Glutamatergic neuron (in vitro differentiated cells): ENCODE data around the gene ERCC5. TPM values are rescaled to one million over a fixed set of nuclear protein-coding genes. Genes with fewer than 3 reads are reported as not detected.

Experiments used
- DNase-seq: peaks from one replicate; pipeline ENCODE4 v3.0.0; 2022
- H3K27ac Mint-ChIP-seq: one replicate; pipeline ENCODE4 v1.8.0; 2020; ENCODE audit warnings: mild to moderate bottlenecking, mixed read lengths, inconsistent platforms; ENCODE audit not compliant: unreplicated experiment
- H3K27me3 Mint-ChIP-seq: one replicate; pipeline ENCODE4 v1.8.0; 2020; ENCODE audit warnings: mild to moderate bottlenecking, moderate library complexity, mixed read lengths, inconsistent platforms; ENCODE audit not compliant: unreplicated experiment
- H3K36me3 Mint-ChIP-seq: one replicate; pipeline ENCODE4 v1.8.0; 2020; ENCODE audit warnings: mild to moderate bottlenecking, mixed read lengths, inconsistent platforms; ENCODE audit not compliant: unreplicated experiment
- H3K4me1 Mint-ChIP-seq: one replicate; pipeline ENCODE4 v1.8.0; 2020; ENCODE audit warnings: mild to moderate bottlenecking, low read depth, mixed read lengths, inconsistent platforms; ENCODE audit not compliant: unreplicated experiment
- H3K4me3 Mint-ChIP-seq: one replicate; pipeline ENCODE4 v1.8.0; 2020; ENCODE audit warnings: mild to moderate bottlenecking, mixed read lengths, inconsistent platforms; ENCODE audit not compliant: unreplicated experiment
- H3K9me3 Mint-ChIP-seq: one replicate; pipeline ENCODE4 v1.8.0; 2020; ENCODE audit warnings: mild to moderate bottlenecking, moderate library complexity, mixed read lengths, inconsistent platforms; ENCODE audit not compliant: unreplicated experiment
- total RNA-seq: library from RNA; stranded (reverse); fragmentation: NEBNext Ultra II Directional; extraction: Animal tissue kit (Norgen Biotek cat#: 25700); gene quantifications from one replicate; pipeline ENCODE4 v1.2.1, GENCODE V29; 2021; ENCODE audit not compliant: unreplicated experiment
- TF ChIP-seq, protein P1 (sequence below): fragments of 200-600 bp; sonication (generic); IDR thresholded peaks from one replicate; pipeline ENCODE4 v1.5.0; 2021; ENCODE audit not compliant: partially characterized antibody, unreplicated experiment

ERCC5 gene
- total RNA-seq, 1 donor from 2014 or later: 40.8 TPM

DNA sequence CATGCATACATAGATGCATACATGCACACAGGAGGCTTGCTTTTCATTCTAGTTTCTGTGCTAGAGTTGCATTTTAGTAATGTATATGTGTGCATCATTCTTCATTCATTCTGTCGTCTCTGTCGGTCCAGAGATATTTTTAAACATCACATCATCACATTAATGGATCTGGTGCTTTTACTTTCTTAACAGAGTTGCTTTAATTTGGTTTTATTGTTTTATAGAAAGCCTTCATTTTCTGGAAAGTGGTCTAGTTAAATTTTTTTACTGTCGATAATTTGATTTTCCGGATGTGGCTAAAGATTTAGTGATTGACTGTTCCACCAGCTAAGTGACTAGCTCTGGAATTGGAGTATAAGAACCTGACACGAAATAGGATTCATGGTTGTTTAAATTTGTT lies 30.0 kb upstream of the ERCC5 start:
- H3K9me3 Mint-ChIP-seq: peaks cover 3% of the 10 kb centered on the region
- H3K4me3 Mint-ChIP-seq: no peak overlapping the region
- no peak for DNase-seq
- peaks cover 8% of the 10 kb centered on the region for H3K36me3 Mint-ChIP-seq
- H3K4me1 Mint-ChIP-seq: peaks cover 7% of the 10 kb centered on the region
- TF ChIP-seq, protein P1, sequence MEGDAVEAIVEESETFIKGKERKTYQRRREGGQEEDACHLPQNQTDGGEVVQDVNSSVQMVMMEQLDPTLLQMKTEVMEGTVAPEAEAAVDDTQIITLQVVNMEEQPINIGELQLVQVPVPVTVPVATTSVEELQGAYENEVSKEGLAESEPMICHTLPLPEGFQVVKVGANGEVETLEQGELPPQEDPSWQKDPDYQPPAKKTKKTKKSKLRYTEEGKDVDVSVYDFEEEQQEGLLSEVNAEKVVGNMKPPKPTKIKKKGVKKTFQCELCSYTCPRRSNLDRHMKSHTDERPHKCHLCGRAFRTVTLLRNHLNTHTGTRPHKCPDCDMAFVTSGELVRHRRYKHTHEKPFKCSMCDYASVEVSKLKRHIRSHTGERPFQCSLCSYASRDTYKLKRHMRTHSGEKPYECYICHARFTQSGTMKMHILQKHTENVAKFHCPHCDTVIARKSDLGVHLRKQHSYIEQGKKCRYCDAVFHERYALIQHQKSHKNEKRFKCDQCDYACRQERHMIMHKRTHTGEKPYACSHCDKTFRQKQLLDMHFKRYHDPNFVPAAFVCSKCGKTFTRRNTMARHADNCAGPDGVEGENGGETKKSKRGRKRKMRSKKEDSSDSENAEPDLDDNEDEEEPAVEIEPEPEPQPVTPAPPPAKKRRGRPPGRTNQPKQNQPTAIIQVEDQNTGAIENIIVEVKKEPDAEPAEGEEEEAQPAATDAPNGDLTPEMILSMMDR: no peak
- no peaks in the 10 kb centered on the region for H3K27me3 Mint-ChIP-seq
- H3K27ac Mint-ChIP-seq: no peak overlapping the region

DNA sequence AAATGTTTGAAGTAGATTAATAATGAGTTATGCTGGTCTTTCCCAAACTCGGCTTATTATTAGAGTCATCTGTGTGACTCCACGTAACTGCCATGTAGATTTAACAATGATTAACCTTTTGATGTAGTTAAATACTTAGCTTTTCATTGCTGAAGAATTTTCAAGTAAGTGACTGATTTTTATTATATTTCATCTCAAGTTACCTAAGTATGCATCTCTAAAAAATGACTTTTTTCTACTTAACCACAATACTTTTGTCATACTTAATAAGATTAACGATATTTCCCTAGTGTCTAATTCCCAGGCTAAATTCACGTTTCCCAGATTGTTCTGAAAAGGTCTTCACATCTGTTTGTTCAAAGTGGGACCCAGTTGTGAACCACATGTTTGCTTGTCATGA lies 29.1 kb upstream of the ERCC5 start:
- Mint-ChIP-seq H3K4me1 (peaks cover 7% of the 10 kb centered on the region), H3K4me3 (no peak overlapping the region), H3K9me3 (peaks cover 3% of the 10 kb centered on the region), H3K27ac (no peak overlapping the region), H3K27me3 (no peaks in the 10 kb centered on the region), H3K36me3 (peaks cover 4% of the 10 kb centered on the region)
- TF ChIP-seq, protein P1: no peak
- no peak for DNase-seq

DNA sequence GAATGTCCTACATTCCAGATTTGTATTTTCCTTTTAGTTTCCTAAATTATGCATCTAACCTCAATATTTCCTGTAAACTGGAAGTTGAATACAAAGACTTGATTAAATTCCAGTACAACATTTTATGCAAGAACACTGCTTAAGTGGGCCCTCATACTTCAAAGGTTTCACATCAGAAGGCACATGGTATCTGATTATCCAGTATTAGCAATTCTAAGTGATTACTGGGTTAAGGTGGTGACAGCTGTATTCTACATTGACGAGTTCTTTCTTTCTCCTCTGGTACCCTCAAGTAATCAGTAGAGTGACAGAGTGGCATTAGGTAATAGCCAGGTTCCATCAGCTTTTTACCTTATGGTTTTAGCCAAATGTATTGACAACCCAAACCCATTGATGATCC lies 28.6 kb upstream of the ERCC5 start:
- Mint-ChIP-seq H3K27me3 (no peaks in the 10 kb centered on the region), H3K36me3 (no peaks in the 10 kb centered on the region), H3K27ac (no peak overlapping the region), H3K4me1 (peaks cover 7% of the 10 kb centered on the region), H3K9me3 (no peaks in the 10 kb centered on the region), H3K4me3 (no peak overlapping the region)
- TF ChIP-seq, protein P1: no peak
- DNase-seq: no peak

DNA sequence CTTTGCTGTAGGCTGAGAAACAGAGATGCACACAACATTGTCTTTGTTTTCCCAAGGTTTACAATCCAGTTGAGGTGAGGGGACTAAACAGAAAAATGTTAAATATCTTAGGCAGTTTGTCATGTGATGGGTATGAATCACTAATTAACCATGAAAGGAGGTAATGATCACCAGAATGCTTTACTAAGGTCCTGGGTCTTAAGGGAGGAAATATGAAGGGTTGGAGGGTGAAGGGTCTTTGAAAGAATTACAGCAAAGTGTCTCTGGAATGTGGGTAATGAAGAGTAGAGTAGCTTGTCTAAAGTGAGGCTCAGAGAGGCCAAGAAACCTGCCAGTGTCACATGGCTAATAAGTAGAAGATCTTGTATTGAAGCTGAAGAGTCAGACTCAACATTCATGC lies 27.9 kb upstream of the ERCC5 start:
- H3K9me3 Mint-ChIP-seq: no peaks in the 10 kb centered on the region
- H3K27me3 Mint-ChIP-seq: no peaks in the 10 kb centered on the region

DNA sequence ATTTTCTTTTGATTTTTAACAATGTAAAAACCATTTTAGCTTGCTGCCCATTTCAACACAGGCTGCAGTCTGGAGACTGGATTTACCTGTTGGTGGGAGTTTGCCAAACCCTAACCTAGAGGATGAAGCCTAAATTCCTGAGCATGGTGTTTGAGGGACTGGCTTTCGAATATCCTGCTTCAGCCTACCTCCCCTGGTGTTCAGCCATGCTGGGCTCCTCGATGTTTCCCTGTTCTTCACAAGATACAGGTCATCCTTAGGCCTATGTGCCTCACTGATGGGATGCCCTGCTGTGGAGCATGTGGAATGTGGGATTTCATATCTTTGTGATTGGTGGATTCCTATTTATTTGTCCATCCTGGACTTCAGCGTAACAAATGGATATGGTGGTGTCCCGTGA lies 20.4 kb upstream of the ERCC5 start:
- peaks cover 2% of the 10 kb centered on the region for H3K27me3 Mint-ChIP-seq
- H3K4me3 Mint-ChIP-seq: no peak overlapping the region
- peaks cover 15% of the 10 kb centered on the region for H3K36me3 Mint-ChIP-seq
- TF ChIP-seq, protein P1: no peak
- no peak overlapping the region for H3K27ac Mint-ChIP-seq
- no peak for DNase-seq
- no peaks in the 10 kb centered on the region for H3K9me3 Mint-ChIP-seq
- no peaks in the 10 kb centered on the region for H3K4me1 Mint-ChIP-seq

More for the DNA sequence above, 27.9 kb upstream of the ERCC5 start:
- H3K36me3 Mint-ChIP-seq: peaks cover 5% of the 10 kb centered on the region
- H3K4me3 Mint-ChIP-seq: no peak overlapping the region
- no peak for DNase-seq
- TF ChIP-seq, protein P1: no peak
- H3K4me1 Mint-ChIP-seq: peaks cover 7% of the 10 kb centered on the region
- no peak overlapping the region for H3K27ac Mint-ChIP-seq
